Retinal pigment epithelial cell (primary cell): Measurements from ENCODE around the gene RBM19.

Experiments
- DNase-seq: peaks from one replicate; pipeline ENCODE4 v3.0.0-alpha.2; 2010; ENCODE audit warnings: low read depth
- H3K4me3 ChIP-seq: 2 replicates; pipeline ENCODE4 v1.5.1; 2011; ENCODE audit warnings: mild to moderate bottlenecking, low read length, control low read depth, moderate library complexity
- CTCF ChIP-seq: conservative IDR thresholded peaks from 2 replicates; pipeline ENCODE4 v1.5.1; 2011; ENCODE audit warnings: low read depth, low read length, control low read depth, inconsistent platforms

Gene RBM19

GRCh38 chr12:113882690-113883089 lies 83.4 kb downstream of the RBM19 start:
- no peak overlapping the region for H3K4me3 ChIP-seq
- TF ChIP-seq CTCF = no peak
- no peak for DNase-seq

GRCh38 chr12:113880988-113881962 lies 84.8 kb downstream of the RBM19 start:
- no peak overlapping the region for H3K4me3 ChIP-seq
- no peak for TF ChIP-seq CTCF
- no peak for DNase-seq

GRCh38 chr12:113880326-113880725 lies 85.8 kb downstream of the RBM19 start:
- no peak for TF ChIP-seq CTCF
- H3K4me3 ChIP-seq = no peak overlapping the region
- no peak for DNase-seq

- H3K4me3 ChIP-seq = no peak overlapping the region
- no peak for DNase-seq
- no peak for TF ChIP-seq CTCF
Observed at GRCh38 chr12:113879658-113880057, 86.5 kb downstream of the RBM19 start.

GRCh38 chr12:113877607-113878006 lies 88.5 kb downstream of the RBM19 start:
- no peak overlapping the region for H3K4me3 ChIP-seq
- no peak for DNase-seq
- no peak for TF ChIP-seq CTCF

- DNase-seq = no peak
- no peak for TF ChIP-seq CTCF
Observed at GRCh38 chr12:113876160-113876559, 90.0 kb downstream of the RBM19 start.

GRCh38 chr12:113875691-113876090 lies 90.4 kb downstream of the RBM19 start:
- H3K4me3 ChIP-seq = no peak overlapping the region
- no peak for TF ChIP-seq CTCF
- DNase-seq = no peak

More at GRCh38 chr12:113876160-113876559, 90.0 kb downstream of the RBM19 start:
- no peak overlapping the region for H3K4me3 ChIP-seq
